GM12872 (cell line): Measurements from ENCODE around the gene STK11.

ENCODE experiments used
- TF ChIP-seq, protein P1 (sequence below): IDR thresholded peaks from 3 replicates; pipeline ENCODE4 v1.5.1; 2011; ENCODE audit warnings: low read depth, mild to moderate bottlenecking, low read length, moderate library complexity; ENCODE audit not compliant: insufficient read depth

Gene STK11

DNA sequence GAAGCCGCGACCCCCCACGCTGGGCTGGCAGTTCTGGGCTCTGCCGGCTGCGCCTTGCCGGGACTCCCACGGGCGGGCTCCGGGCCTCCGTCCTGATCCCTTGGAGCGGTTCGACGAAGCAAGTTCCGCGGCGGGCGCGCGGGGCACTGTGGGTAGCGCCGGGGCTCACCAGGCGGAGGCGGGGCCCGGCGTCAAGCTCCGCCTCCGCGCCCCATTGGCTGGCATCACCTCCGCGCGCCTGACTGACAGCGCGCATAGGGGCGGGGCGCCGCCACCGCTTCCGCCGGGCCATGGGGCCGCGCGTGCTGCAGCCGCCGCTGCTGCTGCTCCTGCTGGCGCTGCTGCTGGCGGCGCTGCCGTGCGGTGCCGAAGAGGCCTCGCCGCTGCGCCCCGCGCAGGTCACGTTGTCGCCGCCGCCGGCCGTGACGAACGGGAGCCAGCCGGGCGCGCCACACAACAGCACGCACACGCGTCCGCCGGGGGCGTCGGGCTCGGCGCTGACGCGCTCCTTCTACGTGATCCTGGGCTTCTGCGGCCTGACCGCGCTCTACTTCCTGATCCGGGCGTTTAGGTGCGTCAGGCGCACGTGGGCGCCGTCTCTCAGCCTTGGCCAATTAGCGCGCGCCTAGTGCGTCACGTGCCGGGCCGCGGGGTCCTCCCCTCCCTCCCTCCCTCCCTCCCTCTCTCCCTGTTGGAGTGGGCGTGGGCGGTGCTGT is 69.8 kb downstream of the STK11 start, which contains the start of gene FAM174C:
FAM174C (plus strand) TSS at position 271 of the 716 bp plus-strand sequence; CDS start at position 291, 20 bp downstream.
- TF ChIP-seq, protein P1, sequence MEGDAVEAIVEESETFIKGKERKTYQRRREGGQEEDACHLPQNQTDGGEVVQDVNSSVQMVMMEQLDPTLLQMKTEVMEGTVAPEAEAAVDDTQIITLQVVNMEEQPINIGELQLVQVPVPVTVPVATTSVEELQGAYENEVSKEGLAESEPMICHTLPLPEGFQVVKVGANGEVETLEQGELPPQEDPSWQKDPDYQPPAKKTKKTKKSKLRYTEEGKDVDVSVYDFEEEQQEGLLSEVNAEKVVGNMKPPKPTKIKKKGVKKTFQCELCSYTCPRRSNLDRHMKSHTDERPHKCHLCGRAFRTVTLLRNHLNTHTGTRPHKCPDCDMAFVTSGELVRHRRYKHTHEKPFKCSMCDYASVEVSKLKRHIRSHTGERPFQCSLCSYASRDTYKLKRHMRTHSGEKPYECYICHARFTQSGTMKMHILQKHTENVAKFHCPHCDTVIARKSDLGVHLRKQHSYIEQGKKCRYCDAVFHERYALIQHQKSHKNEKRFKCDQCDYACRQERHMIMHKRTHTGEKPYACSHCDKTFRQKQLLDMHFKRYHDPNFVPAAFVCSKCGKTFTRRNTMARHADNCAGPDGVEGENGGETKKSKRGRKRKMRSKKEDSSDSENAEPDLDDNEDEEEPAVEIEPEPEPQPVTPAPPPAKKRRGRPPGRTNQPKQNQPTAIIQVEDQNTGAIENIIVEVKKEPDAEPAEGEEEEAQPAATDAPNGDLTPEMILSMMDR, result no peak

GRCh38 chr19:1275976-1276627 is 70.5 kb downstream of the STK11 start:
- TF ChIP-seq, protein P1, result no peak

- TF ChIP-seq, protein P1, result no peak
These were observed 71.0 kb downstream of the STK11 start for GRCh38 chr19:1276628-1277022.

- TF ChIP-seq, protein P1, result no peak
These were observed 71.5 kb downstream of the STK11 start for GRCh38 chr19:1277061-1277460.
